ENCODE results near the gene SNX27.

Gene SNX27

GRCh38 chr1:151581451-151581850 lies 30.4 kb upstream of the SNX27 start:
- Histone ChIP-seq H3K27me3 (no peaks in the 10 kb centered on the region), H3K36me3 (no peaks in the 10 kb centered on the region), H3K27ac (no peak overlapping the region), H3K4me3 (ENCODE audit: low read depth in 1 of 2, low read length in 1 of 2) (no peak overlapping the region), H3K9me3 (no peaks in the 10 kb centered on the region), H3K4me1 (ENCODE audit: control insufficient read depth in 1 of 2, insufficient read depth in 1 of 2, low read depth in 1 of 2, low read length in 1 of 2) (no peaks in the 10 kb centered on the region)
- no peak for TF ChIP-seq CTCF (IDR thresholded peaks at IDR 0.05)

GRCh38 chr1:151581921-151582320 lies 29.9 kb upstream of the SNX27 start:
- H3K4me1 ChIP-seq (ENCODE audit: control insufficient read depth in 1 of 2, insufficient read depth in 1 of 2, low read depth in 1 of 2, low read length in 1 of 2): no peaks in the 10 kb centered on the region
- H3K9me3 ChIP-seq: no peaks in the 10 kb centered on the region
- no peak overlapping the region for H3K4me3 ChIP-seq (ENCODE audit: low read depth in 1 of 2, low read length in 1 of 2)
- no peak overlapping the region for H3K27ac ChIP-seq
- no peaks in the 10 kb centered on the region for H3K27me3 ChIP-seq
- TF ChIP-seq CTCF (IDR thresholded peaks at IDR 0.05): no peak
- no peaks in the 10 kb centered on the region for H3K36me3 ChIP-seq

GRCh38 chr1:151583796-151584195 lies 28.1 kb upstream of the SNX27 start:
- TF ChIP-seq CTCF (IDR thresholded peaks at IDR 0.05): no peak
- Histone ChIP-seq H3K27ac (no peak overlapping the region), H3K4me3 (ENCODE audit: low read depth in 1 of 2, low read length in 1 of 2) (no peak overlapping the region), H3K9me3 (no peaks in the 10 kb centered on the region), H3K4me1 (ENCODE audit: control insufficient read depth in 1 of 2, insufficient read depth in 1 of 2, low read depth in 1 of 2, low read length in 1 of 2) (no peaks in the 10 kb centered on the region), H3K36me3 (no peaks in the 10 kb centered on the region), H3K27me3 (no peaks in the 10 kb centered on the region)

GRCh38 chr1:151584278-151584677 lies 27.6 kb upstream of the SNX27 start:
- no peak overlapping the region for H3K4me3 ChIP-seq (ENCODE audit: low read depth in 1 of 2, low read length in 1 of 2)
- H3K27me3 ChIP-seq: no peaks in the 10 kb centered on the region
- H3K9me3 ChIP-seq: no peaks in the 10 kb centered on the region
- H3K36me3 ChIP-seq: no peaks in the 10 kb centered on the region
- no peak overlapping the region for H3K27ac ChIP-seq
- TF ChIP-seq CTCF (IDR thresholded peaks at IDR 0.05): no peak
- H3K4me1 ChIP-seq (ENCODE audit: control insufficient read depth in 1 of 2, insufficient read depth in 1 of 2, low read depth in 1 of 2, low read length in 1 of 2): no peaks in the 10 kb centered on the region

- no peak for TF ChIP-seq CTCF (IDR thresholded peaks at IDR 0.05)
- H3K36me3 ChIP-seq: no peaks in the 10 kb centered on the region
- H3K27me3 ChIP-seq: no peaks in the 10 kb centered on the region
- no peaks in the 10 kb centered on the region for H3K9me3 ChIP-seq
- no peaks in the 10 kb centered on the region for H3K4me1 ChIP-seq (ENCODE audit: control insufficient read depth in 1 of 2, insufficient read depth in 1 of 2, low read depth in 1 of 2, low read length in 1 of 2)
- no peak overlapping the region for H3K27ac ChIP-seq
- H3K4me3 ChIP-seq (ENCODE audit: low read depth in 1 of 2, low read length in 1 of 2): no peak overlapping the region
Measured at GRCh38 chr1:151584780-151585179, 27.1 kb upstream of the SNX27 start.

- Histone ChIP-seq H3K4me1 (ENCODE audit: control insufficient read depth in 1 of 2, insufficient read depth in 1 of 2, low read depth in 1 of 2, low read length in 1 of 2) (no peaks in the 10 kb centered on the region), H3K27ac (no peak overlapping the region), H3K9me3 (no peaks in the 10 kb centered on the region), H3K4me3 (ENCODE audit: low read depth in 1 of 2, low read length in 1 of 2) (no peak overlapping the region), H3K27me3 (no peaks in the 10 kb centered on the region), H3K36me3 (no peaks in the 10 kb centered on the region)
- no peak for TF ChIP-seq CTCF (IDR thresholded peaks at IDR 0.05)
Measured at GRCh38 chr1:151585622-151586021, 26.2 kb upstream of the SNX27 start.

Data from neutrophil (primary cell).